Hair follicle dermal papilla cell (primary cell): ENCODE data around the gene FRA10AC1. TPM values are rescaled to one million over a fixed set of nuclear protein-coding genes. Genes with fewer than 3 reads are reported as not detected.

ENCODE experiments used
- total RNA-seq: library from RNA; depleted of rRNA; stranded (reverse); fragments of >200 nt; gene quantifications from 2 replicates; pipeline ENCODE4 v1.2.3, GENCODE V29; 2012

The FRA10AC1 gene
- total RNA-seq = 8.0 and 9.9 TPM in 2 replicates

GRCh38 chr10:93702210-93703001 lies at the start of gene FRA10AC1:
TSS of gene FRA10AC1 (minus strand) at chr10:93702592. CDS start at chr10:93700106, 2,486 bp downstream.

Other genes starting within 250 kb of the FRA10AC1 start
- gene MYOF, start 220.3 kb downstream of the FRA10AC1 start, total RNA-seq = 626 and 651 TPM in 2 replicates
- 2.9 and 4.9 TPM in 2 replicates for gene CEP55, start 206.0 kb downstream of the FRA10AC1 start, total RNA-seq
- not detected in 2 replicates for gene FFAR4, start 135.9 kb downstream of the FRA10AC1 start, total RNA-seq
- 0.85 TPM in 1 of 2 replicates, not detected in the other for gene RBP4, start 101.4 kb downstream of the FRA10AC1 start, total RNA-seq
- gene PDE6C, start 90.1 kb downstream of the FRA10AC1 start, total RNA-seq = not detected in 2 replicates
- gene LGI1, start 55.3 kb upstream of the FRA10AC1 start, total RNA-seq = 0.12 TPM in 1 of 2 replicates, not detected in the other
- 4.1 and 4.5 TPM in 2 replicates for gene SLC35G1, start 191.4 kb upstream of the FRA10AC1 start, total RNA-seq